Right renal cortex interstitium (tissue), 3 donors: ENCODE results near the gene HOXA13. TPM values are rescaled to one million over a fixed set of nuclear protein-coding genes. Genes with fewer than 3 reads are reported as not detected.

ENCODE experiments used
- DNase-seq, 3 donors: peaks; one replicate each; pipeline ENCODE4 v3.0.0-alpha.2; 2013; ENCODE audit warnings: low read depth in 3 of 3, low spot score in 2 of 3
- polyA plus RNA-seq, 3 donors: library from polyadenylated mRNA; unstranded; fragments of 120-200 nt; gene quantifications; one replicate each; pipeline ENCODE4 v1.2.1, GENCODE V29; 2013; ENCODE audit not compliant: insufficient read length in 3 of 3

The HOXA13 gene
- polyA plus RNA-seq, 3 donors = 0.06 TPM; not detected in 1

DNA sequence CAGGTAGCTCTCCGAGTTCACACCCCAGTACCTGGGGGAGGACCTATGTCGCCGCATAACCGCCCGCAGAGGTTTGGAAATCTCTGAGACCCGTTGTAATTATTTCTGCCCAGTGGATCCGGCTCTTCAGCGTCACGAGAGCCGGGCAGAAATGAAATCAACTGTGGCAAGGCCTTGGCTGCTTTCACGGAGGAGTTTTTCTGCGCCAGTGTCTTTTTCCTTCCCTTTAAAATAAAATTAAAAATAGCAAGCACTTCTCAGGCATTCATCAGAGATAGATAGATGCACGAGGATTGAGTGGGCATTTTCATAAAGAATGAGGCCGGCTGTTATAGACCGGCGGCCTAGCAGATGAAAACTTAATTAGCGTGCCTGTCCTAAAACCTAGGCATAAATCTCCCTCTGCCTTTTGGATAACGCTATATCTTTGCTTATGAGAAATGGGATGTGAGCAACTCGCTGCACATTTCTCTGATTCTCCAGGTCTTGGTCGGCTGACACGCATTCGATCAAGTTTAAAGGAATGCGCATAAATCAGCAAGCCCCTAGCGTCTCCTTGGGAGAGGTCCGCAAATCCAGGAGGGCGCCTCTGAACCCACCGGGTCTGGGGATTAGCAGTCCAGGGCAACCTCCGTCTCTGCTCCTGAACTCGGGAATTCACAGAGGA is 6.4 kb downstream of the HOXA13 start:
- DNase-seq = no peak

DNA sequence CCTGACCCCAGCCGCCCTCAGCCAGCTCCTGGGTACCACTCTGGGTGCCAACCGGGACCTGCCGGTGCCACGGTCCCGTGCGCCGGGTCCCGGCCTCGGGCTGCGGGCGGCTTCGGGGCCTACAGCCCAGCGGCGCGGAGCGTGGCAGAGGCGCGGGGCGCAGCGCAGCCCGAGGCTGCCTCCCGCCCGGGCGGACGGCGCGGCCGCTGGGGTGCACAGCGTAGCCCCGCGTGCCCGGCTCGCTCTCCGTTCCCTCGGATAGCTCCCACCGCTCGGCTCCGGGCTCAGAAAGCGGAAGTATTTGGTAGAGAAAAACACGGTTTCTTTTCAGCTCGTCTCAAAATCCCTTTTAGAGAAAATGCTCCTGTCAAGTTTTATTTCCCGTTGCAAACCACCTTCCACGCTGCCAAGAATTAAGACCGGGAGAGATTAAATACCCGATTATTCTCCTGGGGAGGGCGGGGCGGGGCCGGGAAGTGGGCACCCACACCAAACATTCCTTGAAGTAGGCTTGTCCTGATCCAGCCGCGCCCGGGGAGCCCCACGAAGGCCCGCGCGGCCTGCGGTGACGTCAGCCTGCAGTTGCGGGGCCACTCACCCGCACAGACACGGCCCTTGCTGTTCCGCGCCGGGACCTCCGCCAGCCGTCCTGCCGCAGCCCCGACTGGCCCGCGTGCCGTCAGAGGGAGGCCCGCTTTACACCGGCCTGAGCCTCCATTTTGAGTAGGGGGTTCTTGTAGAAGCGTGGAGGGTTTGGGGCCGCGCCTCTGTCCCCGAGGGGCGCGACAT is 7.2 kb downstream of the HOXA13 start:
- DNase-seq = no peak

DNA sequence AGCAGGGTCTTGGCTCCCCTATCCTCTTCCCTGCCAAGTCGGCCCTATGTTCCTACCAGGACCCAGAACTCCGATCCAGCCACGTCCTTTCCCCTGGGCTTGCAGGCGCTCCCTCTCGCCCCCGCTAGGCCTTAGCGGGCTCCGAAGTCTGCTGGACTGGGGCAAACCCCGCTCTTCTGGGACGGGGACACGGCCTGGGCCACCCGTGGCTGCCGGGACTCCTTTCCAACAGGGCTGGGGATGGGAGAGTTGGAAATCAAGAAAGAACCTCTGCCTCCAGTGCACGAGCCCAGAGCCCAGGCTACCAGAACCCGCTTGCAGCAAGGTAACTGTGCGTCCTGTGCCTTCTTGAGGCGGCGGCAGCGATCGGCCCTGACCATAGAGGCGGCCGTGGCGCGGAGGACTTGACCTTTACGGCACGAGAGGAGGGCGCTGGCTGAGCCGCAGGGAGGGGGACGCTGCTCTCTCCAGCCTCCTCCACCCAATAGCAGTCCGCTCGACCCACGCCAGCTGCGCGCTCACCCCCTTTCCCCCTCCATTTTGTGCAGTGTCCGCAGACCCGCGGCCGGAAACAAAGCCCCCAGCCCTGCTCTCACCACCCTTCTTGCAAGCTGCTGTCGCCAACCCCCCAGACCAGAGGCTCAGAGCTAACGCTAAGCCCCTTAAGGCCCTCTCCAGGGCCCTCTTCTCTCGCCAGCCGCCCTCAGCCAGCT is 7.9 kb downstream of the HOXA13 start:
- no peak for DNase-seq

DNA sequence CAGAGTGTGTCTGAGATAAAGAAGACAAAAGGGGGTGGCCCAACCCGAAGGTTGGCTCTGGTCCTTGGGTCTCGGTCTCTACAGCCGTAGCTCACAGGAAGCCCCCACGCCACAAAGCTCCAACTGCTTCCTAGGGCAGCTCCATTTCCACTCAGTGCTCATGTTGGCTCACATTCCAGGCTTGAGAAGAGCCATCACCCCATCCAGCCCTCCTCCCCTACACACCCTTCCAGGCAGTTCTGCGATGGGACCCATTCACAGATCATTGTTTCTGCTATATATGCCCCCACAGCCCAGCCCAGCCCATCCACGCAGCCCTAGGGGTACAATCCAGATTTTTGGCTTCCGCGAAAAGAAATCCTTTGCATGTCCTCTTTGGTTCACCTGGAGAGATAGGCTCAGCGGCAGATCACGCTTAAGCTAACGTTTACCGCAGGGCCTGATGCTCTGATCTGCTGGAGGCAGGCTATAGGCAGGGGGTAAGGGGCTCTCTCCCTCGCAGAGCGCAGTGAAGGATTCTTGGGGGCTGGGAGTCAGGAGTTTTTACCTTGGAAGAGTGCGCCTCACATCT is 8.6 kb downstream of the HOXA13 start:
- no peak for DNase-seq

DNA sequence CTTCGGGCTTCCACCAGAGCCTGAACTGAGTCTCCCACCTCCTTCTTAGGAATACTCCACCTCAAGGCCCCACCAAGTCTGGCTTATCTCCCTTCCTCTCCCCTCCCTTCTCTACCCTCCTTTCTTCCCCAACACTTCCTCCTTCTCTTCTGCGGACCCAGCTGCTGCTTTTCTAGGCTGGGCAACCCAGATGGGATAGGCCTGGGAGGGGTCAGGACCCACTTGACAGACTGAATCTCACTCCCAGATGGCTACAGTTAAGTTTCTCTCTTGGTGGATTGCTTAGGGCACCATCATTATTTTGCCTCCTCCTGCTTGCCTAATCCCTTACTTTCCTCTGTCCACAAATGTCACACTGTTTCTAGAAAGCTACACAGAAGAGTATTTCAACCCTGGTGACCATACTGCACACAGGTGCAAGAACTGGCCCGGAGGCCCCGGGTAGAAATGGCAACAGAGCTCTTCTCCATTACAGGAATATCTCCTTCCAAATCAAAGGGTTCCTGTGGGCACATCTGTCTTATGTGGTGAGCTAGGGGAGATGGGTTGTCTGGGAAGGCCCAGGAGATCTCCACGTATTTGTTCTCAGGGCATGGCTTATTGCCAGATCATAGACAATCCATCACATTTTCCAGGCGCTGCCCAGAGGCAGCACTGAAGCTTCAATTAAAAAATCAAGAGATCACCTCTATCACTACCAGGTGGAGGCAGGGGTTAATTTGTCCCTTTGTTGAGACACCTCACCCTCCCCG is 9.7 kb downstream of the HOXA13 start:
- DNase-seq = no peak

DNA sequence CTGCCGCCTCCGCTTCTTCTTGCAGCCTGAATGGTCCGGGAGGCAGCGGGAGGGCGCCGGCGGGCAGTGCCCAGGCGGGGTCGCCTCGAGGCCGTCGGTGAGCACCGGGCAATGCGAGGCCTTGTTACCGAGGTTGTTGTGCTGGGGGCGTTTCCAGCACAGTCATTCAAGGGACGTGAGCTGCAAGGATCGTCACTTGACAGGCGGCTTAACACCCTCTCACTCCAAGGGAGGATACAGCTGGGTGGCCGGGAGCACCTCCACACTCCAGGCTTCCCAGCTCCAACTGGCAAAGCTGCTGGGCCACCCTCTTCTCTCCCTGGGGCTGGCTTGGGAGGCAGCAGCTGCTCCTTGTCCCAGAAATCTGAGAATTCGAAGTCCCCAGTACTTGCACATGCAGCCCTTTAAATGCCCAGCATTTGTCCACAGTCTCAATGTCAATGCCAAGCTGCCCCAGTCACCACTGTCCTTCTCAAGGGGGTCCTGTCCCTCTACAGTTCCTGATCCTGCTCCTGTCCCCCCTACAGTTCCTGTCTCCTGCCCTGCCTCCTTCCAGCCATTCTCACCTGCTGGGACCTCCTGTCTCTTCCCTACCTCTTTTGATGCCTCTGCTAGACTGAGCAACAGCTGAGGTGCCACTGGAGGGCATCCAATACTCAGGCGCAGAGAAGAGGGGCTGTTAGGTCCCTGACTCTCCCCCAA is 10.4 kb downstream of the HOXA13 start:
- no peak for DNase-seq

DNA sequence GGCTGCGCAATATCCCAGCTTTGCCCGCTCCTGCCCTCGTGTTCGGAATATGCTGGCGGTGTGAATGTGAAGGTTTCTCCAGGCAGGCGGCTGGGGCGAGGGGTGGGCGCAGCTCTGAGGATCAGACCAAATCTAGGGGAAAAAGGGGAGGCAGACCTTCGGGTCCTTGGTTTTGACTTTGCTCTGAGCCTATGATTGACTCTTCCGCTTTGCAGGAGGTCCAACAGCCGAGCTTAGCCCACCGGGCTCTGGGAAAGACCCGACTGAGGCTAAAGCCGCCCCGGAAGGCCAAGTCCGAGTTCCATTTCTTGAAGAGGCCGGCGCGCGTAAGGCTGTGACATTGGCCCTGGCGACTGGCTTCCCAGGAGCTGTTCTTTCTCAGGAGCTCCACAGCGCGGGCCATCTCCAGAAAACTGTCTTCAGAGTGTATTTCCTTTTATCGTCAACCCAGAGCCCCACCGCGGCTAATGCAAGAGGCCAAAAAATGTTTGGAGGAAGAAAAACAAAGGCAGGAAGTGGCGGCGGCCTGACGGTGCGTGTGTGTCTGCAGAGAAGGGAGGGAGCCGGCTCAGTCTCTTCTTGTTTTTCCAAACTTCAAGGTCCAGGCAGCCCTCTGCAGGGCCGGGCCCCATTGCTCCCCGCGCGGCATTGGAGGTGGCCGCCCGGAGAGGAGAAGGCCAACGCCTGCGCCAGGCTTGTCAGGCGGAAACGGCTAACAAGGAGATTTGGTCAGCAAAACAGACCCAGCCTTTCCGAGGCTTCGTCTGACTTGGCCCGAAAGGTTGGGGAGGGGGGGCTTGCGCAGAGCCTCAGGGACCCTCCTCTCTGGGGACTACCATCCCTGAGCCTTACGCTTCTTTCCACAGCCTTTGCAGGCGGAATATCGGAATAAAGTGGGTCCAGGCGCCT is 11.3 kb downstream of the HOXA13 start:
- no peak for DNase-seq

DNA sequence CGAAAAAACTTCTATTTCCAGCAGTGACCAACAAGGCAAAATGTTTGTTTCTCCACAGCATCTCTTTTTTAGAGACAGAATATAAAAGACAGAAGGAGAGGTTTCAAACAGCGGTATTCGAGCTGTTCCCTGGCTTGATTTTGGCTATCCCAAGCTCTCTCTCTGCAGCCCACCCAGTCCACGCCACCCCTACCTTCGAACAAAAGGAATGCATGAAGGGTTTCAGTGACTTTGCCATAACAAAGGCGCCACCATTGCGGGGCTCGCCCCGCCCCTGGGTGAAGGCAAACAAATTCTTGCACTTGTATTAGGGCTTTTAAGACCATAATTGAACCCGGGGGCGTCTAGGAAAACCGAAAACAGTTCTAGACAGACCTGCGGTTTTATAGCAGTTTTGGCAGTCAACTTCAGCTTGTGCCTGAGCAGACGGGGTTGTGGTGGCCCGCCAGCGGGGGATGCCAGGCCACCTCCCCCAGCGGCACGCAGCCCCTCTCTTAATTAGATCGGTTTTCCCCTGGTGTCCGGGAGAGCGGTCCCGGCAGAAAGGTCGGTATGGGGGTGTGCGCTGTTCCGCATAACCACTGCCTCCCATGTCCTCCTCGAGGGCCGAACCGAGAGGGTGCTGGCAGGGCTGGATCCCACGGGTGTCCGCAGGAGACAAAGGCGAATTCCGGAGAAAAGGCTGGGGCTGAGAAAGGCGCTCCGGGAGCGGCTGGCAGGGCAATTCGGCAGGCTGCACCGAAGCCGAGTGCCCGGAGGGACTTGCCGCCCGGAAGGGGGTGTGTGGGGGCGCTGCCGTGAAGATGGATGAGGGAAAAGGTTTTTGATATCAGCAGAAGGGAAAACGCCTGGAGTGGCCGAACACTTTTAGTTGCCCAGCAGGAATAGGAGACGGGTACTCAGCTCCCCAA is 12.2 kb downstream of the HOXA13 start:
- DNase-seq = no peak

DNA sequence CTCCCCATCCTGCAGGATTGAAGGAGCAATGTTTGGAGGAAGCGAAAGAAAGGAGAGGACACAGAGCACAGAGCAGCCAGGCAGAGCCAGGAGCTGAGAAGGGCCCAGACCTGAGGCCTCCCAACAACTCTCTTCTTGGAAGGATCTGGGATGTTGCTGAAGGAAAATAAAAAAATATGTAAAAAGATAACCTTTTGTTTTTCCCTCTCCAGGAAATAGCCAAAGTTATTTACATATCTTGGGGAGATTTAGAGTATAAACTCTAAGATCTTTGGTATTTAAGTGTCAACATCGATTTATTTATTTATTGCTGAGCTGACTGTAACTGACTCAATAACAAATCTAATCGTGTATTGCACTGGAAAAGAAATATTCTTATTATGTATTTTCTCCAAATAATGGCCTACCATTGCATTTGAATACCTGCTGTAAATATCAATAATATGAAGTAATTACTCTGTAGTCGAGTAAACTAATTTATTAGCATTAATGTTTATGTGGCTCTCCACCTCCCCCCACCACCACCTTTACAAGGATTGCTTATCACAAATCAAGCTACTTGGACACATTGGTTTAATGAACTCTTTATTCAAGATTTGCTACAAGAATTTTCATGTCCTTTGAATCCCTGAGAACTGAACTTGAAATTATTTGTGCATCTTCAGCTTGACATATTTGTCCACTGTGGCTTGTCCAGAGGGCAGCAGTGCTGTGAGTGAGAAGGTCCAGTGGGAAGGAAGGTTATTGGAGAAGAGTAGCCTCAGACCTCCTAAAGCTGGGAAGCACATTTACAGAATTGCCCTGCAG is 13.0 kb downstream of the HOXA13 start:
- no peak for DNase-seq

DNA sequence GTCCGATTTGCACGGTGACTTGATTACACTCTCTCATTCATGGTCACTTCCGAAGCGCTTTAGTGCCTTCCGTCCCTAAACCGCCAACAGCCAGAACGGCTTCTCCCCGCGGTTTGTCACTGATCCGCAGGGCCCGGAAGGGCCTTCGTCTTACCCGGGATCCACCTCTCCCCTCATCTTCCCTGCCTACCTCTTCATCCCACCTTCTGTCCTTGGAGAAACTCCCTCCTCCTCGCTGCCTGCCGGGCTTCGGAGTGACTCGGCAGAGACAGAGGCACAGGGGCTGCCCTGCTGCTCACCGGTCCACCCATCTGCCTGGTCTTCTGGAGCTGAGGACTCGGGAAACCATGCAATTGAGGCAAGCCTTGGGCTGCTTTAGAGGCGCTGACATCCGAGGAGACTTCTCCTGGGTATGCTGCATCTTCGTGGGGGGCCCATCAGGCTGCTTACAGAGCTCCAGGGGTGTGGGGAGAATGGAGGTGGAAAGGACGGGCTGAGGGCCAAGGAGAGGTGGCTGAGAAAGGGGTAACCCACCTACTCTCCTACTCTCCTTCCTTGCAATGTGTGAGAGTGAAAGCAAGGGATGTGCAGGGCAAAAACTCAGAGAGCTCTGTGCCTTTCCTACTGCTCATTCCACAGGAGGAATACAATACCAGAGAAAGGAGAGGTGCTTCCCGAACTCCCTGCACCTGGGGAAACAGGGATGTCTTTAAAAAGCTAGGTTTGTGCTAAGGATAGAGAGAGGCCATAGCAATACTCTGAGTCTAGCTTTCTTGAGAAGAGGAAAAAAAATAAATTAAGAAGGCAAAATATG is 13.8 kb downstream of the HOXA13 start:
- no peak for DNase-seq

DNA sequence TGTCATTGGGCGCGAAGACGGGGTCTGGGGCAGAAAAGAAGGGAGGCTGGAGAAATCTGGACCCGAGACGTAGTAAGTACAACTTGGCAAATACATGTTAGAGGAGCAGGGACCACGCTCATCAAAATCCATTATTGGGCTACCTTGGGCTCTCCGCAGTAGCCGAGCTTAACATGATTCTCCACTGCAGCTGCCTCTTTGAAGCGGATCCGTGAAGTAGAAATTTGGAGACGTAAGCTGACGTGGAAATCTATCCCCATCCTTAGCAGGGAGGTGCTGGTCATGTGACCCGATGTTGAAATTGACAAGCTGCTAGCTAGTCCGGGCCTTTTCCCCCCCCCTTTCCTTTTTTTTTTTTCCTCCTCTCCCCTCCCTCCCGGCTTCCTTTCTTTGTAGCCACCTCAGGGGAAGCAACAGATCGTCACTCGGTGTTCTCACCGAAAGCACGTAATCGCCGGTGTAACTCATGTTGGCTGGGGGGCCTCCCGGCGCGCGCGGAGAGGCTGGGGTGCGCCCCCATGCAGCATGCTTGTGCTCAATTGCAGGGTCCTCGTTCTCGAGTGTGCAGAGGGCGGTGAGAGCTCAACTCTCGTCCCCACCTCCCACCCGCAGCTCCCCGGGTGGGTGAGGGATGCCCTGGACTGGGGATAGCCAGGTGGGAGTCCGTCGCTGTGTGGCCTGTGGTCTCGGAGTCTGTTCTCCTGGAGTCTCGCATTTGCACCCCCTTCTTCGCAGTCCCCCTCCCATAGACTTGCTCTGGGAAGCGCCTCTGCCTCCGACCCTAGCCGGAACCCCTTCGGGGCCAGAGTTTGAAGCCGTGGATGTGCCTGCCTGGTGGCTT is 14.7 kb downstream of the HOXA13 start, which contains the start of gene HOXA11:
Gene HOXA11, minus strand, starts transcription at position 220 of the 841 bp plus-strand sequence. Its CDS starts 88 bp downstream, at position 132.
- DNase-seq = peak in 2 of 3 donors; percentile 92 to 93

DNA sequence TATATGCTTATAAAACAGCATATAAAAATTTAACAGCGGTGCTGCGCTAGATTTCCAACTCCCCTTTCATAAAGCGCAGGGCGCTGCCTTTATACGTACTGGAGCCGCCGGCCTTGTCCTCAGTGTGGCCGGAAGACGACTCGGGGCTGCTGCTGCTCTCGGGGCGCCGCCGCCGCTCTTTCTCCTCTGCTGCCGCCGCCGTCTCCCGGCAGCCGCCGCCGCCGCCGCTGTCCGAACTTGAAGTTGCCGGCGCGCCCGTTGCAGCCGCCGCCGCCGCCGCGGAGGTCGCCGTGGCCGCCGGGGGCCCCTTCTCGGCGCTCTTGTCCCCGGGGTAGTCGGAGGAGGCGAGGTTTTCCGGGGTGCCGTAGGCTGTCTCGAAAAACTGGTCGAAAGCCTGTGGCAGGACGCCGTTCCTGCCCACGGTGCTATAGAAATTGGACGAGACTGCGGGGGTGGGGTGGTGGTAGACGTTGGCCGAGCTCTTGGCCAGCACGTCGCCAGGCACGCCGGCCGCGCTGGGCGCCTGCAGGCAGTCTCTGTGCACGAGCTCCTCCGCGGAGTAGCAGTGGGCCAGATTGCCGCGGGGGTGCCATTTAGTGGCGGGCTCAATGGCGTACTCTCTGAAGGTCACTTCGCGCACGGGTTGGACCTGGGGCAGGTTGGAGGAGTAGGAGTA is 15.4 kb downstream of the HOXA13 start:
- no peak for DNase-seq

DNA sequence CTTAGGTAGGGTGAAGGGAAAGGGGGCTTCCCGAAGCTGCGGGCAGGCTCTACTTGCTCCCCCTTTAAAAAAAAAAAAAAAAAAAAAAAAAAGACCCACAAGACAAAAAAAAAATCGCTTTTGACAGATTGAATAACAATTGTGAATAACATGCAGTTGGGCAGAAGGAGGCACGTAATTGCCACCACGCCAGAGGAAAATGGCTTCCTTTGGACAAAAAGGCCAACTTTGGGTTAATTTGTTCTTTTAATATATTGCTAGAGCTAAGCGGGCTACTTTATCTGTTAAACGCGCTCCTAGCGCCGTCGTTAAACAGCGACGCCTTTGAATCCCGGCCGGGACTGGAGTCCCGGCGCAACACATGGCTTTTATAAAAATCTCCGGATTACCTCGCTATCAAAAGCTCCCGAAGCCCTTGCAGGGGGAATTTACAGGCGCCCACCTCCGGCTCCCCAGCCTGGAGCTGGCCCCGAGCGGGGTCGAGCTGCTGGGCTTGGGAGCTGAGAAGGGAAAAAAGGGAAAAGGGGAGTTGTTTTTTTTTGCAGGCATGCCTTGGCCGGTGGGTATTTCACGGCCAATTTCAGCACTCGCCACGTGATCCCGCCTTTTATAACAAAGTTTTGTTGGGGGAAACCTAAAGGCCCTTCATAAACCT is 16.1 kb downstream of the HOXA13 start:
- no peak for DNase-seq
